Measurements from ENCODE around the gene DNAJC5. TPM values are rescaled to one million over a fixed set of nuclear protein-coding genes. Genes with fewer than 3 reads are reported as not detected.
"Not testable (repeated sequence)": the region's sequence is repeated elsewhere in the genome, so short reads cannot be mapped to it uniquely, and the experiment has no call there.

Gene DNAJC5
- polyA plus RNA-seq, 1 donor from 2014 or later = 5.2 TPM

GRCh38 chr20:63955827-63956663 lies 61.1 kb downstream of the DNAJC5 start, which contains the start of gene UCKL1:
UCKL1 (minus strand) TSS chr20:63956416; CDS start chr20:63956372, 44 bp downstream.
- no peaks in the 10 kb centered on the region for H3K36me3 Mint-ChIP-seq
- H3K27me3 Mint-ChIP-seq = no peaks in the 10 kb centered on the region
- H3K9me3 Mint-ChIP-seq = no peaks in the 10 kb centered on the region
- H3K27ac Mint-ChIP-seq = peak within 1 kb of the TSS; percentile 74 to 97 (median 94)
- H3K4me3 Mint-ChIP-seq = peak within 1 kb of the TSS; percentile 87 to 96 (median 94)
- H3K4me1 Mint-ChIP-seq = peaks cover 12 to 27% (median 21%) of the 10 kb centered on the region in 3 donors

DNA sequence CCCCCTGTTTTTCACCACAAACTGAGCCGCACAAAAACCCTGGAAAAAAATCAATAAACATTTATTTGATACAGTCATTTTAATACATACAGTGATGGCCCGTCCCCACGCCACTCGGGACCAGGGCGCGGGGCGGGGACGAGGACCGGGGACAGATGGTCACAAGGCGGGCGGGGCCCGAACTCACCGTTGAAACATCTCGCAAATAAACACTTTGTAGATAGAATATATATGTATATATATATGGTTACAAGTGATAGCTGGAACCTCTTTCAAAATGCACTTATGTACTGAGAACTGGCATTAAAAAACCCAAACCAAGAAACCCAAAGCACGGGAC lies 61.7 kb downstream of the DNAJC5 start:
- Mint-ChIP-seq H3K4me1 (peaks cover 8 to 23% (median 20%) of the 10 kb centered on the region in 3 donors), H3K27me3 (no peaks in the 10 kb centered on the region), H3K36me3 (no peaks in the 10 kb centered on the region), H3K27ac (peak overlapping the region; percentile 74 to 97 (median 94)), H3K4me3 (peak overlapping the region; percentile 86 to 96 (median 94)), H3K9me3 (peaks cover 0 to 1% (median 0%) of the 10 kb centered on the region in 3 donors)

DNA sequence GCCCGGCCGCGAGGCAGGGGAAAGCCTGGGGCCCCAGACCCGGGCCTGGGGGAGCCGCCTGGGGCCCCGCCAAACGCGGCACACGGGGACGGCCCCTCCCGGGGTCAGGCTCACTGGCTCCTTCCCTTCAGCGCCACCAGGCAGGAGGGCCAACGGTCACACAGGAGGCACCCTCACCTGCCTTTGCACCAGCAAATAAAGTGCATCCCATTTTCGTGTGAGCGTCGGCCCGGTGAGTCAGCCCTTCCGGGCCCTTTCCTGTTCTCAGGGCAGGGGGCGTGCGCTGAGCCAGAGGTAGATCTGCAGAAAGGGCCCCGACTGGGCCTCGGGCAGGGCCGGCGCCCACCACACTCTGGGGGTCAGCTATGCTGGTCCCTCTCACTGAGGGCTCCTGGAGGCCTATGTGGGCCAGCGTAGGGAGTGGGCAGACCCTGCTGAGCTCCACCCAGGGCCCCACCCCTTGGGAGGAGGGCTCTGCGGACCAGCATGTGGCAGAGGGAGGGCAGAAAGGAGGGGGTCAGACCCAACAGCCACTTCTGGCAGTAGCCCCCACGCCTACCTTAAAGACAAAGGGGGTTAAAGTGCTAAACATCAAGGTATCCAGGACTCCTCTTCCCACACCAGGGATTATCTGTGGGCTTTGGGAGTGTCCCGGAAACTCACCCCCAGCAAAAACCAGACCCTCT lies 62.2 kb downstream of the DNAJC5 start:
- H3K9me3 Mint-ChIP-seq = peaks cover 0 to 1% (median 0%) of the 10 kb centered on the region in 3 donors
- peaks cover 8 to 20% (median 17%) of the 10 kb centered on the region in 3 donors for H3K4me1 Mint-ChIP-seq
- H3K27ac Mint-ChIP-seq = peak overlapping the region; percentile 73 to 97 (median 74)
- H3K36me3 Mint-ChIP-seq = no peaks in the 10 kb centered on the region
- no peaks in the 10 kb centered on the region for H3K27me3 Mint-ChIP-seq
- H3K4me3 Mint-ChIP-seq = peak overlapping the region; percentile 86 to 96 (median 90)

DNA sequence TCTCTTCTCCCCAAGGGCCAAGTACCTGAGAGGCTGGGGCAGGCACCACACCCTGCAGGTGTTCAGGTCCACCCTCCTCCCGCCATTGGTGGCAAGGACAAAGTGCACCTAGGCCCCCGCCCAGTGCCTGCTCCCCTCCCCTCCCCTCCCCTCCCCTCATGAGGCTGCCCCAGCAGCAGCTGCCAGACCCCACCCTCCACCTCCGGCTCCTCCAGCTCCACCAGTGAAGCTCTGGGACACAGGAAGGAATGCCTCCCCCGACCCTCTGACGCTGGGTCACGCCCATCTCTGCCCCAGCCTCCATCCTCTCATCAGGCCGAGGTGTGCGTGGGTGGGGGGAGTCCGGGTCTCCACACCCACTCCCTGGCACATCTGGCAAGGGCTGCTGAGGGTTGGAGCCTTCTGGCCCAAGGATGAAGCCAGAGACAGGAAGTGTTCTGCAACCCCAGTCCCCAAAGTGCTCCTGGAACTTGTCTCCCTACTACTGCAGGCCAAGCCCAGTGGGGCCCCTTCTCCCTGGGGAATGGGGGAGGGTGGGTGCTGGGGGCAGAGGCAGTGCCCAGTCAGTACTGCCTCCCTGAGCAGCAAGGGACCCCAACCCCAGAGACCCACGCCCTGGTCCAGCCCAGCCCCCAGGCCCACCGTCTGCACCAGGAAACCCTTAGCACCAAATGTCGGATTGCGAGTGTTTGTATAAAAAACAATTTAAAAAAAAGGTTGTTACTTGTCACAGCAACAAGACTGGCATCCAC lies 62.9 kb downstream of the DNAJC5 start:
- peak overlapping the region in 3 of 4 donors; percentile 86 to 96 (median 94) for H3K4me3 Mint-ChIP-seq

GRCh38 chr20:63958471-63958870 lies 63.5 kb downstream of the DNAJC5 start:
- H3K36me3 Mint-ChIP-seq = no peaks in the 10 kb centered on the region

More for the DNA sequence above, 62.9 kb downstream of the DNAJC5 start:
- Mint-ChIP-seq H3K27me3 (no peaks in the 10 kb centered on the region), H3K4me1 (peaks cover 8 to 16% (median 12%) of the 10 kb centered on the region in 3 donors), H3K36me3 (no peaks in the 10 kb centered on the region), H3K9me3 (peaks cover 0 to 1% (median 0%) of the 10 kb centered on the region in 3 donors), H3K27ac (peak overlapping the region in 1 of 3 donors; percentile 97)

GRCh38 chr20:63958964-63959698 lies 64.2 kb downstream of the DNAJC5 start:
- peaks cover 6 to 9% (median 7%) of the 10 kb centered on the region in 3 donors for H3K4me1 Mint-ChIP-seq
- H3K27me3 Mint-ChIP-seq = no peaks in the 10 kb centered on the region
- peaks cover 0 to 1% (median 0%) of the 10 kb centered on the region in 3 donors for H3K9me3 Mint-ChIP-seq
- no peak overlapping the region for H3K27ac Mint-ChIP-seq
- H3K36me3 Mint-ChIP-seq = no peaks in the 10 kb centered on the region
- H3K4me3 Mint-ChIP-seq = peak overlapping the region in 2 of 4 donors; percentile 51 to 96

More at GRCh38 chr20:63958471-63958870, 63.5 kb downstream of the DNAJC5 start:
- no peaks in the 10 kb centered on the region for H3K27me3 Mint-ChIP-seq
- H3K4me3 Mint-ChIP-seq = peak overlapping the region in 2 of 4 donors; percentile 34 to 96
- peaks cover 8 to 15% (median 12%) of the 10 kb centered on the region in 3 donors for H3K4me1 Mint-ChIP-seq
- H3K9me3 Mint-ChIP-seq = peaks cover 0 to 1% (median 0%) of the 10 kb centered on the region in 3 donors
- H3K27ac Mint-ChIP-seq = peak overlapping the region in 1 of 3 donors; percentile 31

DNA sequence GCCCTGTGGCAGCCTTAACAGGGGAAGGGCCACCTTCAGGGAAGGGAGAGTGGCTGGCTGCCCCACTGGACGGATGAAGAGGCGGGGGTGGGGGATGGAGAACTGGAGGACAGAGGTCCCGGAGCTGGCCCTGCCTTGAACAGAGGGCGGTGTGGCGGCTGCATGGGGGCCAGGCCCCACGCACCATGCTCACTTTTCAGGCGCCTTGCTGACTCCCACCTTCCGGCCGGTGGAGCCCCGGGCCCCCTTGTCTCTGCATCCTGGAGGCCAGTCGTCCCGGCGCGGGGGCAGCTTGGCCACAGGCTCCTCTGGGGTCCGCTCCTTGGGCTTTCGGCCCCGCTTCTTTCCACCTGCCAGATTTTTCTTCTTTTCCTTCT lies 64.8 kb downstream of the DNAJC5 start:
- no peaks in the 10 kb centered on the region for H3K27me3 Mint-ChIP-seq
- peaks cover 1 to 3% (median 2%) of the 10 kb centered on the region in 3 donors for H3K4me1 Mint-ChIP-seq
- peak overlapping the region in 3 of 4 donors; percentile 5 to 63 (median 45) for H3K4me3 Mint-ChIP-seq
- no peak overlapping the region for H3K27ac Mint-ChIP-seq
- no peaks in the 10 kb centered on the region for H3K36me3 Mint-ChIP-seq
- peaks cover 0 to 1% (median 0%) of the 10 kb centered on the region in 3 donors for H3K9me3 Mint-ChIP-seq

DNA sequence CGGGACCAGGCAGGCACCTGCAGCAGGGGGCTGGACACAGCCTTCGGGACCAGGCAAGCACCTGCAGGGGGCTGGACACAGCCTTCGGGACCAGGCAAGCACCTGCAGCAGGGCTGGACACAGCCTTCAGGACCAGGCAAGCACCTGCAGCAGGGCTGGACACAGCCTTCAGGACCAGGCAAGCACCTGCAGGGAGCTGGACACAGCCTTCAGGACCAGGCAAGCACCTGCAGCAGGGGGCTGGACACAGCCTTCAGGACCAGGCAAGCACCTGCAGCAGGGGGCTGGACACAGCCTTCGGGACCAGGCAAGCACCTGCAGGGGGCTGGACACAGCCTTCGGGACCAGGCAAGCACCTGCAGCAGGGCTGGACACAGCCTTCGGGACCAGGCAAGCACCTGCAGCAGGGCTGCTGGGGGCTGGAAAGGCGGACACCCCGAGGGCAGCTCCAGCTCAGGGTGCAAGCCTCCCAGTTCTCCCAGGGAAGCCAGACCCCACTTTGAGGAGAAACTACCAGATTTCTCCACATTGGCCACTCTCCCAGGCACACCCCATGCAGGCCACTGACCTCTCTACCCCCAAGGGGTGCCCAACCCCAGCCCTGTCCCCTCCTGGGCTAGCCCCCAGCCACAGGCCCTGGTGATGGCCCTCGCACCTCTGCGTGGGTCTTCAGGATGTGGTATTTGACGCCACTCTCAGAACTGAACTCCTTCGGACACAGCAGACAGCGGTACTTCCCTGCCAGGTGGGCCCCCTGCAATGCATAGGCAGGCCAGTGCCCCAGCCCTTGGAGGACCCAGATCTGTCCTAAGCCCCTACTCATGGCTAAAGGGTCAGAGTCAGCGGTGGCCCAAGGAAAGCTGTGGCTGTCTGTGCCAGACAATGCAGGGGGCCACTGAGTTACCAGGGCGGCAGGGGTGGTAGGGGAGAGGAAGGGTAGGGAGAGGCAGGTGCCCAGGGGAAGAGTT lies 66.0 kb downstream of the DNAJC5 start:
- not testable (repeated sequence) for H3K9me3 Mint-ChIP-seq, H3K27me3 Mint-ChIP-seq, H3K4me1 Mint-ChIP-seq, H3K36me3 Mint-ChIP-seq
- Mint-ChIP-seq H3K27ac (peak overlapping the region in 1 of 3 donors; percentile 45), H3K4me3 (peak overlapping the region in 1 of 4 donors; percentile 14)

- Mint-ChIP-seq H3K9me3 (peaks cover 0 to 3% (median 0%) of the 10 kb centered on the region in 3 donors), H3K36me3 (no peaks in the 10 kb centered on the region), H3K4me3 (peak overlapping the region in 1 of 4 donors; percentile 14), H3K27me3 (no peaks in the 10 kb centered on the region), H3K27ac (peak overlapping the region in 1 of 3 donors; percentile 45), H3K4me1 (peaks cover 0 to 2% (median 1%) of the 10 kb centered on the region in 3 donors)
These were observed 66.9 kb downstream of the DNAJC5 start for GRCh38 chr20:63961664-63962425.

- Mint-ChIP-seq H3K4me1 (no peaks in the 10 kb centered on the region), H3K36me3 (no peaks in the 10 kb centered on the region), H3K27me3 (no peaks in the 10 kb centered on the region), H3K9me3 (peaks cover 0 to 3% (median 0%) of the 10 kb centered on the region in 3 donors), H3K27ac (no peak overlapping the region), H3K4me3 (peak overlapping the region in 2 of 4 donors; percentile 5 to 50)
These were observed 67.8 kb downstream of the DNAJC5 start for GRCh38 chr20:63962426-63963347.

DNA sequence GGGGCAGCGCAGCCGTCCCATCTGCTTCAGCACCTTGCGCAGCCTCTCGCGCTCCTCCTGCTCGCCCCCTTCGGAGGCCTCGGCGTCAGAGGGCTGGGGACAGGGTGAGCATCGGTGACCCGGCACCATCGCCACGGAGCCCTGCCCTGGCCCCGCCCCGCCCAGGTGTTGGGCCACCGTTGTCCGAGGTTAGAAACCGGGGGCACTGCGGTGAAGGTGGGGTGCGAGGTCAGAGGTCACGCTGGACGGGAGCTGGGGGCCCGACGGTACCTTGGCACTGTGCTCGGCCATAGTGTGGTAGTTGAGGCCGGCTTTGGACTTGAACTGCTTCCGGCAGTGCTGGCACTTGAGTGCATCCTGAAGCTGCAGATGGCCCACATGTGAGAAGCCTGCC lies 68.4 kb downstream of the DNAJC5 start:
- H3K9me3 Mint-ChIP-seq = peaks cover 0 to 3% (median 0%) of the 10 kb centered on the region in 3 donors
- no peak overlapping the region for H3K27ac Mint-ChIP-seq

More for the DNA sequence above, 68.4 kb downstream of the DNAJC5 start:
- no peaks in the 10 kb centered on the region for H3K27me3 Mint-ChIP-seq
- H3K36me3 Mint-ChIP-seq = no peaks in the 10 kb centered on the region
- no peak overlapping the region for H3K4me3 Mint-ChIP-seq
- peaks cover 0 to 1% (median 0%) of the 10 kb centered on the region in 3 donors for H3K4me1 Mint-ChIP-seq

Data from IgD-negative memory B cell (primary cell).